H9 (cell line): ENCODE measurements around the gene SH3BP5L. TPM values are rescaled to one million over a fixed set of nuclear protein-coding genes. Genes with fewer than 3 reads are reported as not detected.

Experiments used
- DNase-seq: peaks from one replicate; pipeline ENCODE4 v3.0.0-alpha.2; 2017
- H2AFZ ChIP-seq: one replicate; pipeline ENCODE4 v1.6.1; 2013; ENCODE audit warnings: mild to moderate bottlenecking, low read length, control low read depth, moderate library complexity
- H2AK5ac ChIP-seq: 2 replicates; pipeline ENCODE4 v1.6.1; 2013; ENCODE audit warnings: low read length, control low read depth, mixed read lengths; ENCODE audit not compliant: insufficient read length
- H2BK120ac ChIP-seq: one replicate; pipeline ENCODE4 v1.6.1; 2013; ENCODE audit warnings: low read depth, mild to moderate bottlenecking, low read length, control low read depth, inconsistent platforms; ENCODE audit not compliant: poor library complexity, severe bottlenecking
- H2BK12ac ChIP-seq: 2 replicates; pipeline ENCODE4 v1.6.1; 2013; ENCODE audit warnings: low read length, control low read depth, mixed read lengths, low read depth; ENCODE audit not compliant: insufficient read length
- H2BK15ac ChIP-seq: 2 replicates; pipeline ENCODE4 v1.6.1; 2013; ENCODE audit warnings: low read depth, low read length, control low read depth
- H2BK20ac ChIP-seq: one replicate; pipeline ENCODE4 v1.6.1; 2013; ENCODE audit warnings: low read depth, mild to moderate bottlenecking, low read length, control low read depth, inconsistent platforms; ENCODE audit not compliant: poor library complexity, severe bottlenecking
- H2BK5ac ChIP-seq: 2 replicates; pipeline ENCODE4 v1.6.1; 2013; ENCODE audit warnings: low read length, control low read depth, mixed read lengths; ENCODE audit not compliant: insufficient read length
- H3K14ac ChIP-seq: 2 replicates; pipeline ENCODE4 v1.6.1; 2013; ENCODE audit warnings: low read length, control low read depth; ENCODE audit not compliant: insufficient read depth
- H3K18ac ChIP-seq: 2 replicates; pipeline ENCODE4 v1.6.1; 2013; ENCODE audit warnings: low read depth, mild to moderate bottlenecking, mixed read lengths, low read length, control low read depth; ENCODE audit not compliant: insufficient read length
- H3K23ac ChIP-seq: 2 replicates; pipeline ENCODE4 v1.6.1; 2013; ENCODE audit warnings: low read length, control low read depth, mixed read lengths, low read depth; ENCODE audit not compliant: insufficient read length
- H3K23me2 ChIP-seq: 2 replicates; pipeline ENCODE4 v1.6.1; 2013; ENCODE audit warnings: low read depth, mild to moderate bottlenecking, mixed read lengths, low read length, control low read depth; ENCODE audit not compliant: insufficient read length, poor library complexity, severe bottlenecking
- H3K27ac ChIP-seq: 2 replicates; pipeline ENCODE4 v1.5.1; 2013; ENCODE audit warnings: low read length, control low read depth, mixed read lengths, low read depth; ENCODE audit not compliant: insufficient read length
- H3K27me3 ChIP-seq: 2 replicates; pipeline ENCODE4 v1.6.1; 2013; ENCODE audit warnings: low read length, control low read depth, inconsistent platforms; ENCODE audit not compliant: insufficient read depth
- H3K4ac ChIP-seq: 2 replicates; pipeline ENCODE4 v1.6.1; 2013; ENCODE audit warnings: low read depth, mild to moderate bottlenecking, control low read depth, inconsistent platforms, low read length, moderate library complexity
- H3K4me1 ChIP-seq: 2 replicates; pipeline ENCODE4 v1.6.1; 2013; ENCODE audit warnings: low read length, control low read depth, inconsistent platforms; ENCODE audit not compliant: insufficient read depth
- H3K4me2 ChIP-seq: 2 replicates; pipeline ENCODE4 v1.6.1; 2013; ENCODE audit warnings: low read length, control low read depth, mixed read lengths; ENCODE audit not compliant: insufficient read length, insufficient read depth
- H3K56ac ChIP-seq: 2 replicates; pipeline ENCODE4 v1.6.1; 2013; ENCODE audit warnings: low read depth, mild to moderate bottlenecking, mixed read lengths, low read length, control low read depth; ENCODE audit not compliant: insufficient read length
- H3K79me1 ChIP-seq: 2 replicates; pipeline ENCODE4 v1.6.1; 2013; ENCODE audit warnings: low read depth, mild to moderate bottlenecking, moderate library complexity, low read length, control low read depth, inconsistent platforms; ENCODE audit not compliant: insufficient read depth, poor library complexity, severe bottlenecking
- H3K79me2 ChIP-seq: 2 replicates; pipeline ENCODE4 v1.6.1; 2013; ENCODE audit warnings: low read length, control low read depth, inconsistent platforms; ENCODE audit not compliant: insufficient read depth
- H3K9ac ChIP-seq: 2 replicates; pipeline ENCODE4 v1.6.1; 2013; ENCODE audit warnings: low read length, control low read depth, mixed read lengths; ENCODE audit not compliant: insufficient read length; ENCODE audit errors: extremely low read depth
- H3K9me3 ChIP-seq: one replicate; pipeline ENCODE4 v1.6.1; 2013; ENCODE audit warnings: low read depth, low read length, inconsistent platforms; ENCODE audit not compliant: control insufficient read depth
- H3T11ph ChIP-seq: one replicate; pipeline ENCODE4 v1.6.1; 2013; ENCODE audit warnings: mild to moderate bottlenecking, low read length, control low read depth, inconsistent platforms
- H4K20me1 ChIP-seq: one replicate; pipeline ENCODE4 v1.6.1; 2013; ENCODE audit not compliant: control insufficient read depth, insufficient read length, insufficient read depth
- H4K5ac ChIP-seq: 2 replicates; pipeline ENCODE4 v1.6.1; 2013; ENCODE audit warnings: low read depth, mild to moderate bottlenecking, mixed read lengths, low read length, control low read depth; ENCODE audit not compliant: insufficient read length
- H4K8ac ChIP-seq: replicated peaks from 2 replicates; pipeline ENCODE4 v1.6.1; 2013; ENCODE audit warnings: low read length, control low read depth, mixed read lengths, low read depth; ENCODE audit not compliant: insufficient read length
- H4K91ac ChIP-seq: 2 replicates; pipeline ENCODE4 v1.6.1; 2013; ENCODE audit warnings: low read depth, mild to moderate bottlenecking, moderate library complexity, mixed read lengths, low read length, control low read depth; ENCODE audit not compliant: insufficient read length
- H3K27ac Mint-ChIP-seq, 3 experiments: 2 replicates in 2 of 3; 3 replicates in 1 of 3; pipeline ENCODE4 v1.8.0; 2020 to 2021; ENCODE audit warnings: mixed read lengths in 3 of 3, mild to moderate bottlenecking in 1 of 3, moderate library complexity in 1 of 3
- H3K27me3 Mint-ChIP-seq: 2 replicates; pipeline ENCODE4 v1.8.0; 2021; ENCODE audit warnings: low read depth, mild to moderate bottlenecking, moderate library complexity, mixed read lengths
- H3K36me3 Mint-ChIP-seq, 3 experiments: 2 replicates in 2 of 3; 3 replicates in 1 of 3; pipeline ENCODE4 v1.8.0; 2020 to 2021; ENCODE audit warnings: low read depth in 3 of 3, mixed read lengths in 3 of 3; ENCODE audit not compliant: insufficient read depth in 1 of 3
- H3K4me1 Mint-ChIP-seq, 2 experiments: 2 replicates each; pipeline ENCODE4 v1.8.0; 2020; ENCODE audit warnings: mixed read lengths in 2 of 2
- H3K4me3 Mint-ChIP-seq, 2 experiments: 2 replicates in 1 of 2; 3 replicates in 1 of 2; pipeline ENCODE4 v1.8.0; 2020 to 2021; ENCODE audit warnings: mild to moderate bottlenecking in 2 of 2, mixed read lengths in 2 of 2, moderate library complexity in 1 of 2
- H3K9me3 Mint-ChIP-seq, 2 experiments: 2 replicates in 1 of 2; 3 replicates in 1 of 2; pipeline ENCODE4 v1.8.0; 2020; ENCODE audit warnings: mild to moderate bottlenecking in 2 of 2, mixed read lengths in 2 of 2, moderate library complexity in 1 of 2
- CTCF ChIP-seq: fragments of 200-600 bp; sonication (generic); conservative IDR thresholded peaks from 3 replicates; pipeline ENCODE4 v1.8.0; 2021; ENCODE audit warnings: antibody characterized with exemption, mild to moderate bottlenecking
- WGBS: extraction: QIAGEN DNeasy Blood & Tissue Kit; methylation state at CpG from one replicate; pipeline ENCODE4 v1.1.7; 2013; ENCODE audit warnings: missing lambda C conversion rate, low lambda C conversion rate, mixed read lengths; ENCODE audit not compliant: insufficient read length; ENCODE audit errors: extremely low coverage; 5-methylcytosine and 5-hydroxymethylcytosine counted together
- total RNA-seq: library from RNA; stranded (reverse); gene quantifications from 2 replicates; pipeline ENCODE4 v1.2.1, GENCODE V29; 2021

Gene SH3BP5L
- total RNA-seq, 1 experiment from 2014 or later, result 27.6 TPM

GRCh38 chr1:248850536-248851251 is 25.0 kb upstream of the SH3BP5L start:
- H4K8ac ChIP-seq, result no peak overlapping the region
- no peak overlapping the region for H2BK15ac ChIP-seq
- no peak overlapping the region for H2BK120ac ChIP-seq
- H2AFZ ChIP-seq, result no peak overlapping the region
- no peak overlapping the region for H2BK12ac ChIP-seq
- no peaks in the 10 kb centered on the region for H3K27me3 ChIP-seq
- no peaks in the 10 kb centered on the region for H3K79me1 ChIP-seq
- H4K91ac ChIP-seq, result no peak overlapping the region
- no CpG with 5 or more reads among the region's 10 CpGs for WGBS
- H2BK5ac ChIP-seq, result no peak overlapping the region
- no peak overlapping the region for H3K9ac ChIP-seq
- DNase-seq, result no peak
- no peak overlapping the region for H3K14ac ChIP-seq
- H2BK20ac ChIP-seq, result no peak overlapping the region
- no peaks in the 10 kb centered on the region for H3K9me3 Mint-ChIP-seq
- no peak overlapping the region for H3K23ac ChIP-seq
- H3K79me2 ChIP-seq, result no peaks in the 10 kb centered on the region
- no peak overlapping the region for H3K56ac ChIP-seq
- H3K27ac Mint-ChIP-seq, result no peak overlapping the region
- H3K4me1 ChIP-seq, result no peaks in the 10 kb centered on the region
- H4K20me1 ChIP-seq, result no peaks in the 10 kb centered on the region
- H3K18ac ChIP-seq, result no peak overlapping the region
- H3K27ac ChIP-seq, result no peak overlapping the region
- H3K23me2 ChIP-seq, result no peaks in the 10 kb centered on the region
- no peak overlapping the region for H3K4me2 ChIP-seq
- no peak overlapping the region for H3T11ph ChIP-seq
- H3K27me3 Mint-ChIP-seq, result no peaks in the 10 kb centered on the region
- H2AK5ac ChIP-seq, result no peak overlapping the region
- H3K4me3 Mint-ChIP-seq, result no peak overlapping the region
- peaks cover 24 to 57% (median 30%) of the 10 kb centered on the region in 3 experiments; a peak in 6 of 7 replicates for H3K36me3 Mint-ChIP-seq
- H3K4ac ChIP-seq, result no peak overlapping the region
- H3K4me1 Mint-ChIP-seq, result no peaks in the 10 kb centered on the region
- H4K5ac ChIP-seq, result no peak overlapping the region
- no peaks in the 10 kb centered on the region for H3K9me3 ChIP-seq
- peak; percentile 18; the same call in 1 of the 3 replicates for TF ChIP-seq CTCF
